CD8-positive, alpha-beta memory T cell (primary cell): ENCODE results near the gene PARD3. TPM values are rescaled to one million over a fixed set of nuclear protein-coding genes. Genes with fewer than 3 reads are reported as not detected.

Source experiments
- CTCF ChIA-PET: fragments of 350-600 bp; sonication (Branson Sonifier 250); formaldehyde crosslinking; loops from one replicate; lab custom pipeline; 2021; ENCODE audit warnings: antibody characterized with exemption; lab: Charles Lee
- POLR2A ChIA-PET: fragments of 350-600 bp; sonication (Branson Sonifier 250); formaldehyde crosslinking; loops from one replicate; lab custom pipeline; 2021; ENCODE audit warnings: antibody characterized with exemption; lab: Charles Lee
- DNase-seq, 5 donors: peaks; one replicate each; pipeline versions ENCODE4 v3.0.0 to v3.0.0-alpha.2; 2020 to 2022; ENCODE audit warnings: mixed read lengths in 1 of 5
- H3K27ac ChIP-seq: one replicate; pipeline ENCODE4 v1.7.0; 2013; ENCODE audit warnings: low read depth, mild to moderate bottlenecking, low read length, moderate library complexity
- H3K27me3 ChIP-seq: 2 replicates; pipeline ENCODE4 v1.7.0; 2013; ENCODE audit warnings: low read length, mild to moderate bottlenecking; ENCODE audit not compliant: insufficient read depth, poor library complexity, severe bottlenecking
- H3K36me3 ChIP-seq: 2 replicates; pipeline ENCODE4 v1.7.0; 2013; ENCODE audit warnings: mild to moderate bottlenecking, low read length, moderate library complexity; ENCODE audit not compliant: insufficient read depth
- H3K4me1 ChIP-seq: 2 replicates; pipeline ENCODE4 v1.7.0; 2013; ENCODE audit warnings: mild to moderate bottlenecking, low read length, moderate library complexity; ENCODE audit not compliant: insufficient read depth
- H3K4me3 ChIP-seq: 2 replicates; pipeline ENCODE4 v1.7.0; 2013; ENCODE audit warnings: mild to moderate bottlenecking, low read length
- H3K9me3 ChIP-seq: 2 replicates; pipeline ENCODE4 v1.7.0; 2013; ENCODE audit warnings: mild to moderate bottlenecking, low read length
- H3K27ac Mint-ChIP-seq, 8 donors: one replicate each; pipeline ENCODE4 v1.8.0; 2020 to 2021; ENCODE audit warnings: mixed read lengths in 8 of 8, mild to moderate bottlenecking in 6 of 8, inconsistent platforms in 3 of 8, moderate library complexity in 3 of 8
- H3K27me3 Mint-ChIP-seq, 2 donors: one replicate each; pipeline ENCODE4 v1.8.0; 2020 to 2021; ENCODE audit warnings: mixed read lengths in 2 of 2, mild to moderate bottlenecking in 1 of 2, moderate library complexity in 1 of 2
- H3K36me3 Mint-ChIP-seq, 3 donors: one replicate each; pipeline ENCODE4 v1.8.0; 2020 to 2021; ENCODE audit warnings: mixed read lengths in 3 of 3, inconsistent platforms in 1 of 3, mild to moderate bottlenecking in 1 of 3
- H3K4me1 Mint-ChIP-seq, 3 donors: one replicate each; pipeline ENCODE4 v1.8.0; 2020 to 2021; ENCODE audit warnings: mixed read lengths in 3 of 3, inconsistent platforms in 1 of 3, mild to moderate bottlenecking in 1 of 3
- H3K4me3 Mint-ChIP-seq, 7 donors: one replicate each; pipeline ENCODE4 v1.8.0; 2020 to 2021; ENCODE audit warnings: mixed read lengths in 7 of 7, mild to moderate bottlenecking in 6 of 7, moderate library complexity in 4 of 7, inconsistent platforms in 2 of 7
- H3K9me3 Mint-ChIP-seq, 5 donors: one replicate each; pipeline ENCODE4 v1.8.0; 2020 to 2022; ENCODE audit warnings: mixed read lengths in 5 of 5, mild to moderate bottlenecking in 3 of 5, moderate library complexity in 2 of 5, inconsistent platforms in 1 of 5
- polyA plus RNA-seq: library from polyadenylated mRNA; unstranded; fragments of 300-500 nt; fragmentation: Illumina TruSeq; gene quantifications from one replicate; pipeline ENCODE4 v1.2.3, GENCODE V29; 2021
- total RNA-seq, 2 experiments: library from RNA; stranded (reverse); gene quantifications; one replicate each; pipeline ENCODE4 v1.2.3, GENCODE V29; 2021

The PARD3 gene
- total and polyA plus RNA-seq, 3 experiments from 2014 or later, result 0.27 to 0.46 TPM; not detected in 1

DNA sequence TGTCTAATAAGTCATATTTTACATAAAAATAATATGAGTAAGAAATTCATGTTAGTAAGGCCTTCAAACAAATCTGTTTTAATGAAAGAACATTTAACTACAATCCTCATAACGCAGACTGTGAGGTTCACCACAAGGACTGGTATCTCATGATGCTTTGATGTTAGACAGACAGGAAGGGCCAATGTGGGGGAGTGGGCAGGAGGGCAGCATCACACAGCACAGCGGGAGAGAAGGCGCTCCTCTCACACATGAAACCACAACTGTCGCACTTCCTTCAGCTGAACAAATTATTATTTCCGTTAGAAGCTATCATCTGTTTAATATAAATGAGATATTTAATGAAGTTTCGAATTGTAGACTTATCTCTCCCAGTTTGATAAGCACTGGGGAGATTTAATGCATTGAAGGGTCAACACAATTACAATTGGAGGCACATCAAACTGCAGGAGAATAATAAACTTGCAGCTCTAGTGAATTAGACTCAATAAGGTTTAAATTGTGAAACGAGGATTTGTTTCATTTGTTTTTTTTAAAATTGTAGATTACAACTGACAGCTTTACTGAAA, 466.1 kb downstream of the PARD3 start:
- H3K4me3 Mint-ChIP-seq, result no peak overlapping the region
- Histone ChIP-seq H3K4me3 (no peak overlapping the region), H3K27me3 (no peaks in the 10 kb centered on the region), H3K9me3 (no peaks in the 10 kb centered on the region), H3K4me1 (no peaks in the 10 kb centered on the region), H3K36me3 (no peaks in the 10 kb centered on the region), H3K27ac (no peak overlapping the region)
- no peaks in the 10 kb centered on the region for H3K36me3 Mint-ChIP-seq
- CTCF ChIA-PET, result no interaction called here
- no peaks in the 10 kb centered on the region for H3K27me3 Mint-ChIP-seq
- H3K9me3 Mint-ChIP-seq, result peaks cover 0 to 13% (median 2%) of the 10 kb centered on the region in 5 donors
- no peak overlapping the region for H3K27ac Mint-ChIP-seq
- DNase-seq, result no peak
- no peaks in the 10 kb centered on the region for H3K4me1 Mint-ChIP-seq
- POLR2A ChIA-PET, result no interaction called here

- no peak overlapping the region for H3K4me3 ChIP-seq
- no peaks in the 10 kb centered on the region for H3K9me3 ChIP-seq
- DNase-seq, result no peak
- no peaks in the 10 kb centered on the region for H3K36me3 ChIP-seq
- Mint-ChIP-seq H3K27ac (no peak overlapping the region), H3K4me3 (no peak overlapping the region), H3K9me3 (peaks cover 0 to 13% (median 2%) of the 10 kb centered on the region in 5 donors), H3K27me3 (no peaks in the 10 kb centered on the region), H3K36me3 (no peaks in the 10 kb centered on the region), H3K4me1 (no peaks in the 10 kb centered on the region)
- ChIA-PET POLR2A (no interaction called here), CTCF (no interaction called here)
- H3K27ac ChIP-seq, result no peak overlapping the region
- H3K27me3 ChIP-seq, result no peaks in the 10 kb centered on the region
- H3K4me1 ChIP-seq, result no peaks in the 10 kb centered on the region
These were observed 467.1 kb downstream of the PARD3 start for GRCh38 chr10:34348021-34348420.

DNA sequence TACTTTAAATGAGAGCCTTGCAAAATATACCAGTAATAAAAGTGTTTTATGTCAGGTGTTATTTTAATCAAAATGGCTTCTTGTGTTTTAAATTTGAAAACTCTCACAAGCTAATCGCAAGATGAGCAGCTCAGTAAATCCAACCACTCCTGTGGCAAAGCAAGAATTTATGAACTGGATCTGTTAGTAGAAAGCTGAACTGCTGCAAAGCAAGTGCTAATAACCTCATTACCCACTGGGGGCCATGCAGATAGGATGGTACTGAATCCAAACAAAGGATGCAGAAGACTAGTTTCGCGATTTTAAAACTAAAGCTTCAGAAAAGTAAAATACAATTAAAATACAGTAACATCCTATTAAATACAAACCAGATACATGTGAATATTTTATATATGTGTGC, 468.0 kb downstream of the PARD3 start:
- H3K36me3 ChIP-seq, result no peaks in the 10 kb centered on the region
- peaks cover 0 to 13% (median 2%) of the 10 kb centered on the region in 5 donors for H3K9me3 Mint-ChIP-seq
- no peaks in the 10 kb centered on the region for H3K9me3 ChIP-seq
- H3K36me3 Mint-ChIP-seq, result no peaks in the 10 kb centered on the region
- POLR2A ChIA-PET, result no interaction called here
- no peak overlapping the region for H3K27ac ChIP-seq
- H3K27ac Mint-ChIP-seq, result no peak overlapping the region
- DNase-seq, result no peak
- CTCF ChIA-PET, result no interaction called here
- no peaks in the 10 kb centered on the region for H3K4me1 ChIP-seq
- H3K27me3 ChIP-seq, result no peaks in the 10 kb centered on the region
- no peak overlapping the region for H3K4me3 ChIP-seq
- no peak overlapping the region for H3K4me3 Mint-ChIP-seq
- no peaks in the 10 kb centered on the region for H3K4me1 Mint-ChIP-seq
- no peaks in the 10 kb centered on the region for H3K27me3 Mint-ChIP-seq

DNA sequence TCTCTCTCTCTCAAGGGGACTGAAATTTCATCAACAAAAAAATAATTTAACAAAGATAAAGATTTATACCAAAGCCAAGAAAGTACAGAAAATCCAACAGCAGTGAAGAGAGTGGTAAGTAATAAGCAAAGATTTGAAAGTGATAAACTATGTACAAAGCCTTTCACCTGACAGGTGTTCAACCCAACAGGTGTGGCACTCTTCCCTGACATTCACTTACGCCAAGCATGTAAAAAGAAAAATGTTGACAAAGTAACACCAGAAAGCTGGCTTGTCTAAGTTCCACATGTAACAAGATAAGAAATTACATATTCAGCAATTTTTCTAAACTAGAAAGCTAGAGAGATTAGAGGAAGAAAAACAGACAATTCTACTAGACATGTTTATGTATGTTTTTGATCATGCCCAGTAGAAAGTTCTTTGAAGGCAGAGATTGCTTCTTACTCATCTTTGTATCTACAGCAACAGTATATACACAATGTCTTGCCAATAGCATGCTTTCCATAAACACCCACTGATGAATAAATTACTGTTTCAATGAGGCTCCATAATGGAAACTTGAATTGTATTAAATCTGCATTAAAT, 468.5 kb downstream of the PARD3 start:
- Mint-ChIP-seq H3K27me3 (no peaks in the 10 kb centered on the region), H3K4me3 (no peak overlapping the region), H3K9me3 (peaks cover 0 to 13% (median 2%) of the 10 kb centered on the region in 5 donors), H3K4me1 (no peaks in the 10 kb centered on the region), H3K27ac (no peak overlapping the region), H3K36me3 (no peaks in the 10 kb centered on the region)
- no peaks in the 10 kb centered on the region for H3K36me3 ChIP-seq
- CTCF ChIA-PET, result no interaction called here
- POLR2A ChIA-PET, result no interaction called here
- H3K4me3 ChIP-seq, result no peak overlapping the region
- no peaks in the 10 kb centered on the region for H3K4me1 ChIP-seq
- no peak overlapping the region for H3K27ac ChIP-seq
- H3K27me3 ChIP-seq, result no peaks in the 10 kb centered on the region
- no peaks in the 10 kb centered on the region for H3K9me3 ChIP-seq
- no peak for DNase-seq

DNA sequence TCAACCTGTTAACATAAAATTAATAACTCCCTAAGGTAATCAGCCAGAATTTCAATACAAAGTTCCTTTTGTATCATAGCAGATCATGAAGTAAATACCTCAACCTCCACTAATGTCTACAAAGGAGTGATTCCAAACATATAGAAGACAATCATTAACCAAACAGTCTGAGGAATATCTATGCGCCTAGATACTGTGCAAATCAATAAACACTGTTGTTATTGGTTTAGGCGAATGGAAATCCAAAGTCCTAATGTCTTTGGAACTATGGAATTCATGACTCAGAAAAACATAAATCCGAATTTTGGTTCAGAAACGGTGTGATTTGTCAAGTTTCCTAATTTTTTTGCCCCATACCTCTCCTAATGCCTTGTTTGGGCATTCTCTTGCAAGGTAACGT, 469.7 kb downstream of the PARD3 start:
- Histone ChIP-seq H3K36me3 (no peaks in the 10 kb centered on the region), H3K27ac (no peak overlapping the region), H3K4me3 (no peak overlapping the region), H3K27me3 (no peaks in the 10 kb centered on the region), H3K4me1 (no peaks in the 10 kb centered on the region), H3K9me3 (no peaks in the 10 kb centered on the region)
- ChIA-PET POLR2A (no interaction called here), CTCF (no interaction called here)
- peaks cover 0 to 13% (median 2%) of the 10 kb centered on the region in 5 donors for H3K9me3 Mint-ChIP-seq
- H3K27ac Mint-ChIP-seq, result no peak overlapping the region
- H3K27me3 Mint-ChIP-seq, result no peaks in the 10 kb centered on the region
- no peak for DNase-seq
- H3K4me1 Mint-ChIP-seq, result no peaks in the 10 kb centered on the region
- H3K36me3 Mint-ChIP-seq, result no peaks in the 10 kb centered on the region
- no peak overlapping the region for H3K4me3 Mint-ChIP-seq

DNA sequence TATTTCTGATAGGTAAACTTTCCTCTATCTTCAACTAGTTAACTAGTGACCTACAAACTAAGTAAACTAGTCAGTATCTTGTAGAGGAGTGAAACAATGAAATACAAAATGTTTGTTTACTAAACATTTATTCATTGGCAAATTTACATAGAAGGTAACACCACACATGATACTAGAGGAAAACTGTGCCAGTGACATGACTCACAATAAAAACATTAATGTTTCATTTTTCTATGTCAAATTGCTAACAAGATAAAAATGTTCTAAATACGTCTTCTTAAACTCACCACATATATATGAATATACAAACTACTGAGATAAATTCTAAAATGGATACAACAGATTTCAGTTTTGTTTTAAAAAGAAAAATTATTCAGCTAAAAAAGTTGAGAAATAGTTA, 471.3 kb downstream of the PARD3 start:
- peaks cover 0 to 13% (median 0%) of the 10 kb centered on the region in 5 donors for H3K9me3 Mint-ChIP-seq
- no peaks in the 10 kb centered on the region for H3K27me3 Mint-ChIP-seq
- peaks cover 0 to 2% (median 0%) of the 10 kb centered on the region in 3 donors for H3K4me1 Mint-ChIP-seq
- no peaks in the 10 kb centered on the region for H3K36me3 Mint-ChIP-seq
- no peak overlapping the region for H3K27ac Mint-ChIP-seq
- CTCF ChIA-PET, result no interaction called here
- no peaks in the 10 kb centered on the region for H3K4me1 ChIP-seq
- no peak overlapping the region for H3K27ac ChIP-seq
- H3K36me3 ChIP-seq, result no peaks in the 10 kb centered on the region
- no peak overlapping the region for H3K4me3 ChIP-seq
- no peak overlapping the region for H3K4me3 Mint-ChIP-seq
- no peaks in the 10 kb centered on the region for H3K9me3 ChIP-seq
- no peak for DNase-seq
- POLR2A ChIA-PET, result no interaction called here
- H3K27me3 ChIP-seq, result no peaks in the 10 kb centered on the region

DNA sequence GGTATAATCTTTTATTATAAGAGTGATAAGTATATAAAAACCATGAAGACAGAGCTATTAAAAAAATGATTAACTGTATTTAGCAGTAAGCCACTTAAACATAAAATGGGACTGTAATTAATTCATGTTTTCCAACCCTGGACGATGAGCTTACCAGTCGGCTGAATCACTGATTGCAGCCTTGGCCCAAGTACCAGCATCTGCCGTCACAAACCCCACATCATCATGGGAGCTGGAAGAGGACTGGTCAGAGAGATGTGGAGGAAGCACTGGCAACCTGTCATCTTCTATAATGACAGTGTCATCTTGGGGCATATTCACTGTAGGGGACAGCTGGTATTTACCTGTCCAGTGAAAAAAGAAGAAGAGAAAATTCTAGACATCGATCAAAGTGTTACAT, 473.6 kb downstream of the PARD3 start:
- Histone ChIP-seq H3K27ac (no peak overlapping the region), H3K36me3 (no peaks in the 10 kb centered on the region), H3K4me3 (no peak overlapping the region), H3K27me3 (no peaks in the 10 kb centered on the region), H3K4me1 (no peaks in the 10 kb centered on the region), H3K9me3 (no peaks in the 10 kb centered on the region)
- H3K27me3 Mint-ChIP-seq, result no peaks in the 10 kb centered on the region
- H3K4me1 Mint-ChIP-seq, result peaks cover 0 to 2% (median 0%) of the 10 kb centered on the region in 3 donors
- H3K27ac Mint-ChIP-seq, result no peak overlapping the region
- POLR2A ChIA-PET, result no interaction called here
- H3K9me3 Mint-ChIP-seq, result peaks cover 0 to 16% (median 0%) of the 10 kb centered on the region in 5 donors
- CTCF ChIA-PET, result no interaction called here
- no peak for DNase-seq
- no peaks in the 10 kb centered on the region for H3K36me3 Mint-ChIP-seq
- no peak overlapping the region for H3K4me3 Mint-ChIP-seq

GRCh38 chr10:34340934-34341333, 474.2 kb downstream of the PARD3 start:
- Histone ChIP-seq H3K27me3 (no peaks in the 10 kb centered on the region), H3K27ac (no peak overlapping the region), H3K9me3 (no peaks in the 10 kb centered on the region), H3K4me3 (no peak overlapping the region), H3K4me1 (no peaks in the 10 kb centered on the region), H3K36me3 (no peaks in the 10 kb centered on the region)
- H3K9me3 Mint-ChIP-seq, result peaks cover 0 to 13% (median 0%) of the 10 kb centered on the region in 5 donors
- no peaks in the 10 kb centered on the region for H3K27me3 Mint-ChIP-seq
- H3K4me1 Mint-ChIP-seq, result peaks cover 0 to 2% (median 0%) of the 10 kb centered on the region in 3 donors
- H3K36me3 Mint-ChIP-seq, result no peaks in the 10 kb centered on the region
- no peak overlapping the region for H3K4me3 Mint-ChIP-seq
- POLR2A ChIA-PET, result no interaction called here
- CTCF ChIA-PET, result no interaction called here
- H3K27ac Mint-ChIP-seq, result no peak overlapping the region
- DNase-seq, result no peak
